Tibial nerve (tissue), 3 donors: ENCODE data around the gene ARRB1.

Experiments used
- CTCF ChIP-seq, 5 experiments: fragments of 200-600 bp in 3 of 5; fragments of 450-650 bp in 2 of 5; sonication (generic) in 3 of 5; IDR thresholded peaks; one replicate each; pipeline ENCODE4 v1.5.1; 2016 to 2019; ENCODE audit warnings: antibody characterized with exemption in 5 of 5, mild to moderate bottlenecking in 3 of 5, moderate library complexity in 2 of 5
- POLR2A ChIP-seq, 2 donors: fragments of 450-650 bp; IDR thresholded peaks; one replicate each; pipeline ENCODE4 v1.6.1; 2017; ENCODE audit warnings: antibody characterized with exemption in 2 of 2, mild to moderate bottlenecking in 2 of 2, moderate library complexity in 2 of 2

- TF ChIP-seq CTCF (IDR thresholded peaks at IDR 0.05) (no peak), POLR2A (IDR thresholded peaks at IDR 0.05) (peak in 1 of 2 donors; percentile 16)
These were observed 528 bp upstream of the ARRB1 start for GRCh38 chr11:75351791-75352587.
